Measurements from ENCODE around the gene FOXP1.

GRCh38 chr3:71586810-71587242 lies 3.3 kb upstream of the FOXP1 start:
- TF ChIP-seq EZH2phosphoT487 (IDR thresholded peaks at IDR 0.05; ENCODE audit: borderline replicate concordance, low read length) (no peak), CTCF (IDR thresholded peaks at IDR 0.05; ENCODE audit: low read depth, low read length, poor library complexity, severe bottlenecking) (no peak)
